DND-41 (cell line): ENCODE measurements around the gene TMEM209.
"Not testable (repeated sequence)": the region's sequence is repeated elsewhere in the genome, so short reads cannot be mapped to it uniquely, and the experiment has no call there.

ENCODE experiments used
- CTCF ChIP-seq: IDR thresholded peaks from 2 replicates; pipeline ENCODE4 v1.5.1; 2012; ENCODE audit warnings: borderline replicate concordance, low read length, moderate library complexity, mild to moderate bottlenecking; ENCODE audit not compliant: poor library complexity, severe bottlenecking; ENCODE audit errors: extremely low read depth
- EZH2 ChIP-seq: IDR thresholded peaks from 3 replicates; pipeline ENCODE4 v1.6.1; 2012; ENCODE audit warnings: borderline replicate concordance, low read depth, mild to moderate bottlenecking, moderate library complexity, low read length, inconsistent platforms; ENCODE audit not compliant: severe bottlenecking

- not testable (repeated sequence) for TF ChIP-seq CTCF, EZH2
These were observed 41.3 kb upstream of the TMEM209 start for GRCh38 chr7:130246491-130246890.
